ENCODE data around the gene ACADM. TPM values are rescaled to one million over a fixed set of nuclear protein-coding genes. Genes with fewer than 3 reads are reported as not detected.
"Not testable (repeated sequence)": the region's sequence is repeated elsewhere in the genome, so short reads cannot be mapped to it uniquely, and the experiment has no call there.

ACADM gene
- polyA plus RNA-seq, 2 donors = 42.5 to 49.7 TPM

DNA sequence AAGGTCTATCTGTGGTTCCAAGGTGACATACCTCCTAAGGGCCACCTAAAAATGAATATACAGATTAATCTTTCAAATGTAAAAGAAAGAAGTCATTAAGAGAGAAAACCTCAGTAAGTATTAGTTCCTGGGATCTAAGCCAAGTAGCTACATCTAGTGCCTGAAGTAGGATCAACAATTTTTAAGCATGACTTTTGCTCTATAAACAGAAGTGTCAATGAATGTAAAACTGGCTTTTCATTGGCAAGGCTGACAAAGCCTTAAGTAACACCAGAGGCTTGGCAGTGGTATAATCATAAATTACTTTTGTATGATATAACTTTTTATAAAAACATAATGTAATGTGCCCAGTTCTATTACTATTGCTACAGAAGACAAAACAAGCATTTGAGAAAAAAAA, 12.2 kb upstream of the ACADM start:
- H3K36me3 ChIP-seq (ENCODE audit: control insufficient read depth in 2 of 2, insufficient read depth in 2 of 2, low read length in 1 of 2) = no peaks in the 10 kb centered on the region
- no peaks in the 10 kb centered on the region for H3K4me1 ChIP-seq (ENCODE audit: control insufficient read depth in 2 of 2, insufficient read depth in 2 of 2, low read length in 1 of 2)
- no peaks in the 10 kb centered on the region for H3K27me3 ChIP-seq (ENCODE audit: control insufficient read depth in 1 of 2, insufficient read depth in 2 of 2, low read length in 2 of 2)
- H3K9me3 ChIP-seq (ENCODE audit: control insufficient read depth in 2 of 2, insufficient read depth in 1 of 2, low read depth in 1 of 2, low read length in 1 of 2) = no peaks in the 10 kb centered on the region
- H3K27ac ChIP-seq (ENCODE audit: low read depth in 2 of 2, low read length in 1 of 2) = no peak overlapping the region
- H3K4me3 ChIP-seq (ENCODE audit: low read depth in 1 of 2, low read length in 2 of 2) = no peak overlapping the region

DNA sequence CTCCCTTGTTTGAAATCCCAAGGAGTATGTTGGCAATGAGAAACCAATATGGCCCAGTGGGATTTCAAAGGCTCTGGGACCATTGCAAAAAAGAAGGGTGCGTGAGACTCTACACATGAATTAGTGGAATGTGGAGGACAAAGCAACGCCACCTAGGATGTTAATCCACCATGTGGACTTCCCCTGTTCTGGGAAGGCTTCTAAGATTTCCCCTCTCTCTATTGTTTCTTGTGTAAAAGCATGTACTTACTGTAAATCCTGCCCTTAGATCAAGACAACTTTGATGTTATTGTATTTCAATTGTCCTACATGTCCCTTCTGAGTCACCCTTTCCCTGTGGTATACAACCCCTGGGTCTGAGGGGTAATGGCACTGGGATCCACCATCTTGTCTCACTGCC, 4.7 kb upstream of the ACADM start:
- 86 to 89% methylated on average over 2 of the region's 2 CpGs for WGBS, 2 donors
- Histone ChIP-seq H3K27ac (ENCODE audit: low read depth in 2 of 2, low read length in 1 of 2) (no peak overlapping the region), H3K27me3 (ENCODE audit: control insufficient read depth in 1 of 2, insufficient read depth in 2 of 2, low read length in 2 of 2) (no peaks in the 10 kb centered on the region), H3K9me3 (ENCODE audit: control insufficient read depth in 2 of 2, insufficient read depth in 1 of 2, low read depth in 1 of 2, low read length in 1 of 2) (no peaks in the 10 kb centered on the region), H3K4me1 (ENCODE audit: control insufficient read depth in 2 of 2, insufficient read depth in 2 of 2, low read length in 1 of 2) (no peaks in the 10 kb centered on the region), H3K4me3 (ENCODE audit: low read depth in 1 of 2, low read length in 2 of 2) (no peak overlapping the region), H3K36me3 (ENCODE audit: control insufficient read depth in 2 of 2, insufficient read depth in 2 of 2, low read length in 1 of 2) (no peaks in the 10 kb centered on the region)

DNA sequence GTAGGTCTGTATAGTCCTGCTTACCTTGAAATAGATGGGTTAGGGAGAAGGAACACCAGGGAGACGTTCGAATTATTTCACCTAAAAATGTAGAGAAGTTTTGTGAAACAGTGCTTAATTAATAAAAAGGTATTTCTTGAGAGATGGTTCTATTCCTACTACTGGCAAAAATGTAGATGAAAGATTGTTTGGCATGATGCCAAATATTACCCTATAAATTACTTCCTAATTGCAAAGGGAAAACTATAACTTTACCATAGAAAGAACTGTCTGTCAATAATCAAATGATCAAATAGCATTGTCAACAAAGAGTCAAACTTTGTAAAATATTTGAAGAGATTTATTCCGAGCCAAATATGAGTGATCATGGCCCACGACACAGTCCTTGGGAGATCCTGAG, 4.2 kb upstream of the ACADM start:
- H3K27ac ChIP-seq (ENCODE audit: low read depth in 2 of 2, low read length in 1 of 2) = no peak overlapping the region
- no peaks in the 10 kb centered on the region for H3K36me3 ChIP-seq (ENCODE audit: control insufficient read depth in 2 of 2, insufficient read depth in 2 of 2, low read length in 1 of 2)
- WGBS, 2 donors = 90 to 98% methylated on average over 4 of the region's 4 CpGs
- no peaks in the 10 kb centered on the region for H3K9me3 ChIP-seq (ENCODE audit: control insufficient read depth in 2 of 2, insufficient read depth in 1 of 2, low read depth in 1 of 2, low read length in 1 of 2)
- H3K4me1 ChIP-seq (ENCODE audit: control insufficient read depth in 2 of 2, insufficient read depth in 2 of 2, low read length in 1 of 2) = no peaks in the 10 kb centered on the region
- H3K4me3 ChIP-seq (ENCODE audit: low read depth in 1 of 2, low read length in 2 of 2) = no peak overlapping the region
- no peaks in the 10 kb centered on the region for H3K27me3 ChIP-seq (ENCODE audit: control insufficient read depth in 1 of 2, insufficient read depth in 2 of 2, low read length in 2 of 2)

DNA sequence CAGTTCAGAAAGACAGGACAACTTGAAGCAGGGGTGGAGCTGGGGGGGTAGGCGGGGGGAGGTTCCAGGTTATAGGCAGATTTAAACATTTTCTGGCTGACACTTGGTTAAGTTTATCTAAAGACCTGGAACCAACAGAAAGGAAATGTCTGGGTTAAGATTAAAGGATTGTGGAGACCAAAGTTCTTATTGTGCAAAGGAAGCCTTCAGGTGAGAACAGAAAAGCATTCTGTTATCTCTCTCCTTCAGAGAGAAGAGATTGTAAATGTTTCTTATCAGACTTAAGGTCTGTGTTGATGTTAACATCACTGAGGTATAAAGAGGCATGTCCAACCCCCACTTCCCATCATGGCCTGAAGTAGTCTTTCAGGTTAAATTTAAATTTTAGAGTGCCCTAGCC, 3.7 kb upstream of the ACADM start:
- Histone ChIP-seq H3K9me3 (ENCODE audit: control insufficient read depth in 2 of 2, insufficient read depth in 1 of 2, low read depth in 1 of 2, low read length in 1 of 2) (no peaks in the 10 kb centered on the region), H3K36me3 (ENCODE audit: control insufficient read depth in 2 of 2, insufficient read depth in 2 of 2, low read length in 1 of 2) (no peaks in the 10 kb centered on the region), H3K4me1 (ENCODE audit: control insufficient read depth in 2 of 2, insufficient read depth in 2 of 2, low read length in 1 of 2) (no peaks in the 10 kb centered on the region), H3K27me3 (ENCODE audit: control insufficient read depth in 1 of 2, insufficient read depth in 2 of 2, low read length in 2 of 2) (no peaks in the 10 kb centered on the region), H3K27ac (ENCODE audit: low read depth in 2 of 2, low read length in 1 of 2) (no peak overlapping the region), H3K4me3 (ENCODE audit: low read depth in 1 of 2, low read length in 2 of 2) (no peak overlapping the region)
- WGBS, 2 donors = 81 to 93% methylated on average over 1 of the region's 1 CpG

DNA sequence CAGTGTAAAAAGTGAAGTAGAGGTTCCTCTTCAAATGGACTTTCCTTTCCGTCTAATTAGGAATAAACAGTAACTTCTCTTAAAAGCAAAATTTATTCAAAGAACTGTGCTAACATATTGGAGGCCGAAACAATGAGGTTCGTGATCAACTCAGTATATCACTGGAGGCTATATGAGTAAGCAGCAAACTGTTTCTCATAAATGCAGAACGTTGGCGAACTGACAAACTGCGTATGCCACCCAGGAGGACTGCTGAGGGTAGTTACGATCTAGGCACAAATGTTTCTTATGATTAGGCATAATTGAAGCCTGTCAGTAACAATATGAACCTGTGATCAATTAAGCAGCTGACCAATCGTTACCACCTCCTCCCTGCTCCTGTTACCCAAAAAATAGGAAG, 2.3 kb upstream of the ACADM start:
- not testable (repeated sequence) for H3K27me3 ChIP-seq (ENCODE audit: control insufficient read depth in 1 of 2, insufficient read depth in 2 of 2, low read length in 2 of 2); H3K4me1 ChIP-seq (ENCODE audit: control insufficient read depth in 2 of 2, insufficient read depth in 2 of 2, low read length in 1 of 2); H3K36me3 ChIP-seq (ENCODE audit: control insufficient read depth in 2 of 2, insufficient read depth in 2 of 2, low read length in 1 of 2); H3K4me3 ChIP-seq (ENCODE audit: low read depth in 1 of 2, low read length in 2 of 2); H3K9me3 ChIP-seq (ENCODE audit: control insufficient read depth in 2 of 2, insufficient read depth in 1 of 2, low read depth in 1 of 2, low read length in 1 of 2)
- WGBS, 2 donors = 56 to 70% methylated on average over 8 of the region's 8 CpGs
- peak overlapping the region; percentile 47 to 60 for H3K27ac ChIP-seq (ENCODE audit: low read depth in 2 of 2, low read length in 1 of 2)

DNA sequence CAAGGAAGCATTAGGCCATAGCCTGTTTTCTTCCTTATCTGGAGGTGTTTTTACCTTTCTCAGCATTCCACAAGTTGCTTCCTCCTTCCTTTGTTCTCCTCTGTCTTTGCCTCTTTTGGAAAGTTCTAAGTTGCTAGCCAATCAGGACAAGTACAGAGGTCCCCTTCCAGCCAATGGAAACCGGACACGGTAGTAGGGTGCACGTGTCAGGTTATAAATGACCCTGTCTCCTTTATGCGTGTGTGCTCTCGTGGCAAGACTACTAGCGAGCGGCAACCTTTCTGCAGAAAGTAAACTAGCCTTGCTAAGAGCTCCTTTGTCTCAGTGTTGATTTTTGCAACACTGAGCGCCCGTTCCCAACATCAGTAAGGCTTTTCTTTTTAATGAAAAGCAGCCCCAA, 1.5 kb upstream of the ACADM start:
- H3K9me3 ChIP-seq (ENCODE audit: control insufficient read depth in 2 of 2, insufficient read depth in 1 of 2, low read depth in 1 of 2, low read length in 1 of 2) = no peaks in the 10 kb centered on the region
- no peak overlapping the region for H3K4me3 ChIP-seq (ENCODE audit: low read depth in 1 of 2, low read length in 2 of 2)
- H3K36me3 ChIP-seq (ENCODE audit: control insufficient read depth in 2 of 2, insufficient read depth in 2 of 2, low read length in 1 of 2) = no peaks in the 10 kb centered on the region
- H3K4me1 ChIP-seq (ENCODE audit: control insufficient read depth in 2 of 2, insufficient read depth in 2 of 2, low read length in 1 of 2) = no peaks in the 10 kb centered on the region
- H3K27ac ChIP-seq (ENCODE audit: low read depth in 2 of 2, low read length in 1 of 2) = peak overlapping the region; percentile 47 to 60
- WGBS, 2 donors = 80 to 83% methylated on average over 9 of the region's 9 CpGs
- no peaks in the 10 kb centered on the region for H3K27me3 ChIP-seq (ENCODE audit: control insufficient read depth in 1 of 2, insufficient read depth in 2 of 2, low read length in 2 of 2)

DNA sequence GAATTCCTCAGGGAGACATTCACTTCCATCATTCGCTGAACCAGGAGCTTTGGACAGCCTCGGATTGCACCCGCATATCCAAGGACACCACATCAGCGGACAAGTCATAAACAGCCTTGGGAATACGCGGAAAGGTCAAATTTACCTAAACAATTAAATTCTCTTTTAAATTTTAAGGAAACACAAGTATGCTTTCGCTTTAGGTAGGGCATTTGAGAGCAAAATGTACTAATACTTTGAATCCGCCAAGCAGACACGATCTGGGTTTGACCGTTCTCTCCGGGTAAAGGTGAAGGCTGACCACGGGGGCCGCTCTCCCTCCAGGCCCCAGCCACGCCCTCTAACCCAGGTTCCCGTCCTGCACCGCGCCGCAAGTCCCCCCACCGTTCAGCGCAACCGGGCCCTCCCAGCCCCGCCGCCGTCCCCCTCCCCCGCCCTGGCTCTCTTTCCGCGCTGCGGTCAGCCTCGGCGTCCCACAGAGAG, 479 bp upstream of the ACADM start:
- H3K4me1 ChIP-seq (ENCODE audit: control insufficient read depth in 2 of 2, insufficient read depth in 2 of 2, low read length in 1 of 2) = no peaks in the 10 kb centered on the region
- H3K4me3 ChIP-seq (ENCODE audit: low read depth in 1 of 2, low read length in 2 of 2) = peak overlapping the region; percentile 96
- no peaks in the 10 kb centered on the region for H3K9me3 ChIP-seq (ENCODE audit: control insufficient read depth in 2 of 2, insufficient read depth in 1 of 2, low read depth in 1 of 2, low read length in 1 of 2)
- peak overlapping the region; percentile 92 to 94 for H3K27ac ChIP-seq (ENCODE audit: low read depth in 2 of 2, low read length in 1 of 2)
- no peaks in the 10 kb centered on the region for H3K36me3 ChIP-seq (ENCODE audit: control insufficient read depth in 2 of 2, insufficient read depth in 2 of 2, low read length in 1 of 2)
- 2 to 5% methylated on average over 23 to 30 of the region's 30 CpGs for WGBS, 2 donors
- H3K27me3 ChIP-seq (ENCODE audit: control insufficient read depth in 1 of 2, insufficient read depth in 2 of 2, low read length in 2 of 2) = no peaks in the 10 kb centered on the region

DNA sequence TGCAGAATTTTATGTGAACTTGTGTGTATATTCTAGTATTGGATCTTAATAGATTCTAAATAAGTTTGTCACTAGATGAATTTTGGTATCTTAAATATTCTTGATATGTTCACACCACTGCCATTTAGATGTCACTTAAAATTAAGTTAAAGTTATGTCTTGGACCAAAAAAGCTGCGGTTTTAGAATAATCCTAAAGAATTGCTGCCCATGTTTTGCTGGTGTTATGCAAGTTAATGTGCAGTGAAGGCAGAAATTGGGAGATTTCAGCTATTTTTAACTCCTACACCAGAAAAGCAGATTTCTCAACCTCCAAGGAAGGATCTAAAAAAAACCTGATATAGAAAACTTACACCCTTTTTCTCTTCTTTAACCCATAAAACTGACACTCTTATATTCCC, 757 bp downstream of the ACADM start:
- H3K27ac ChIP-seq (ENCODE audit: low read depth in 2 of 2, low read length in 1 of 2) = no peak overlapping the region

DNA sequence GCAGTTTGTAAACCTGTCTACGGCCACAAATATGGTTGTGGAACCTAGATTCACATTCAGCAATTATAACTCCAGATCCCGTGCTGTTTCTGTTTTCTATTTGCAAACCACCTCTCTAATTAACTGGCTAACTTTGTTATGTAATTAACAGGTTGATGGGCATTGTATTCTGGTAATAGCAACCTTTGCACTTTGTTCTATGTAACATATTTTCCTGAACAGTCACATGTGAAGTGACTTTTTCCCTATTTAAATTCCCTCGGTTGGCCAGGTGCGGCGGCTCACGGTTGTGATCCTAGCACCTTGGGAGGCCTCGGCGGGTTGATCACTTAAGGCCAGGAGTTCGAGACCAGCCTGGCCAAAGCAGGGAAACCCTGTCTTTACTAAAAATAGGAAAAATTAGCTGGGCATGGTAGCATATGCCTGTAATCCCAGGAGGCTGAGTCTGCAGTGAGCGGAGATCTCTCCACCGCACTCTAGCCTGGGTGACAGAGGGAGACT, 1.4 kb downstream of the ACADM start:
- no peaks in the 10 kb centered on the region for H3K27me3 ChIP-seq (ENCODE audit: control insufficient read depth in 1 of 2, insufficient read depth in 2 of 2, low read length in 2 of 2)
- no peaks in the 10 kb centered on the region for H3K36me3 ChIP-seq (ENCODE audit: control insufficient read depth in 2 of 2, insufficient read depth in 2 of 2, low read length in 1 of 2)
- no peak overlapping the region for H3K27ac ChIP-seq (ENCODE audit: low read depth in 2 of 2, low read length in 1 of 2)
- 47 to 52% methylated on average over 11 of the region's 11 CpGs for WGBS, 2 donors
- peak overlapping the region; percentile 39 to 96 for H3K4me3 ChIP-seq (ENCODE audit: low read depth in 1 of 2, low read length in 2 of 2)
- H3K4me1 ChIP-seq (ENCODE audit: control insufficient read depth in 2 of 2, insufficient read depth in 2 of 2, low read length in 1 of 2) = no peaks in the 10 kb centered on the region
- H3K9me3 ChIP-seq (ENCODE audit: control insufficient read depth in 2 of 2, insufficient read depth in 1 of 2, low read depth in 1 of 2, low read length in 1 of 2) = no peaks in the 10 kb centered on the region

More for the DNA sequence above, 757 bp downstream of the ACADM start:
- Histone ChIP-seq H3K4me1 (ENCODE audit: control insufficient read depth in 2 of 2, insufficient read depth in 2 of 2, low read length in 1 of 2) (no peaks in the 10 kb centered on the region), H3K9me3 (ENCODE audit: control insufficient read depth in 2 of 2, insufficient read depth in 1 of 2, low read depth in 1 of 2, low read length in 1 of 2) (no peaks in the 10 kb centered on the region), H3K36me3 (ENCODE audit: control insufficient read depth in 2 of 2, insufficient read depth in 2 of 2, low read length in 1 of 2) (no peaks in the 10 kb centered on the region), H3K4me3 (ENCODE audit: low read depth in 1 of 2, low read length in 2 of 2) (peak overlapping the region in 1 of 2 donors; percentile 96), H3K27me3 (ENCODE audit: control insufficient read depth in 1 of 2, insufficient read depth in 2 of 2, low read length in 2 of 2) (no peaks in the 10 kb centered on the region)
- WGBS, 2 donors = 0% methylated on average over 1 of the region's 1 CpG

DNA sequence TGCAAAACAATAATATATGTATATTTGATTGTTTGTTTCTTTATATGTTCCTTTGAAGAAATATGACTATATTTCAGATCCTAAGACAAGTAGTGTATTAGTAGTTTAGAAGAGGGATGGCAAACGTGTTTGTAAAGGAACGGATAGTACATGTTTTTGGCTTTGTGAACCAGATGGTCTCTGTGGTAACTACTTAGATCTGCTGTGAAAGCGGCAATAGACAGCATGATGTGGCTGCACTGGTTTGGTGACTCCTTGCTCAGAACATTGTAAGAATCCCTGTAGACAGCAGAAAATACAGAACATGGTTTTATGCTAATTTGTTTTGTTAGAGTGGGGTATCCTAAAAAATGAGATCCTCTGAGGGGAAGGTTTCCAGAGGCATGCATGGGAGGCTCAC, 3.1 kb downstream of the ACADM start:
- Histone ChIP-seq H3K4me1 (ENCODE audit: control insufficient read depth in 2 of 2, insufficient read depth in 2 of 2, low read length in 1 of 2) (no peaks in the 10 kb centered on the region), H3K27ac (ENCODE audit: low read depth in 2 of 2, low read length in 1 of 2) (no peak overlapping the region), H3K36me3 (ENCODE audit: control insufficient read depth in 2 of 2, insufficient read depth in 2 of 2, low read length in 1 of 2) (no peaks in the 10 kb centered on the region), H3K4me3 (ENCODE audit: low read depth in 1 of 2, low read length in 2 of 2) (no peak overlapping the region), H3K9me3 (ENCODE audit: control insufficient read depth in 2 of 2, insufficient read depth in 1 of 2, low read depth in 1 of 2, low read length in 1 of 2) (no peaks in the 10 kb centered on the region), H3K27me3 (ENCODE audit: control insufficient read depth in 1 of 2, insufficient read depth in 2 of 2, low read length in 2 of 2) (no peaks in the 10 kb centered on the region)
- 72 to 84% methylated on average over 3 of the region's 3 CpGs for whole genome bisulfite sequencing, 2 donors

All from esophagus (tissue), 2 donors.